Activated T-helper 1 cell treated with anti-CD3 and anti-CD28 coated beads, Interleukin-12 subunit alpha, Interleukin-12 subunit beta, Interleukin-2, Interleukin-4 antibody, amounts not matched to agents 30 ng/mL and 10 ng/mL and 1 ng/mL, durations not matched to agents 14 hours and 24 hours and 36 hours (primary cell): ENCODE measurements around the gene FOLR2. TPM values are rescaled to one million over a fixed set of nuclear protein-coding genes. Genes with fewer than 3 reads are reported as not detected.
"Not testable (repeated sequence)": the region's sequence is repeated elsewhere in the genome, so short reads cannot be mapped to it uniquely, and the experiment has no call there.

ENCODE experiments used
- DNase-seq: peaks from one replicate; pipeline ENCODE4 v3.0.0; 2021; ENCODE audit warnings: low spot score
- H3K27ac Mint-ChIP-seq: one replicate; pipeline ENCODE4 v1.8.0; 2021; ENCODE audit warnings: mild to moderate bottlenecking, mixed read lengths
- H3K27me3 Mint-ChIP-seq: one replicate; pipeline ENCODE4 v1.8.0; 2022; ENCODE audit warnings: mild to moderate bottlenecking, moderate library complexity, mixed read lengths; ENCODE audit not compliant: insufficient read depth
- H3K36me3 Mint-ChIP-seq: one replicate; pipeline ENCODE4 v1.8.0; 2021; ENCODE audit warnings: low read depth, mixed read lengths
- H3K4me1 Mint-ChIP-seq: one replicate; pipeline ENCODE4 v1.8.0; 2021; ENCODE audit warnings: low read depth, mixed read lengths
- H3K4me3 Mint-ChIP-seq: one replicate; pipeline ENCODE4 v1.8.0; 2021; ENCODE audit warnings: mild to moderate bottlenecking, moderate library complexity, mixed read lengths
- H3K9me3 Mint-ChIP-seq: one replicate; pipeline ENCODE4 v1.8.0; 2021; ENCODE audit warnings: mixed read lengths
- intact Hi-C: fragments of 100-400 bp; cut with micrococcal nuclease; formaldehyde crosslinking; loops from one replicate; pipeline ENCODE4 v1.15.1; 2024
- total RNA-seq: library from RNA; stranded (reverse); gene quantifications from 2 replicates; pipeline ENCODE4 v1.2.3, GENCODE V29; 2022

Gene FOLR2
- total RNA-seq = not detected in 2 replicates

- Mint-ChIP-seq H3K4me3 (no peak within 1 kb of the TSS), H3K27me3 (peaks cover 36% of the 10 kb centered on the region), H3K27ac (no peak within 1 kb of the TSS), H3K4me1 (peaks cover 7% of the 10 kb centered on the region), H3K36me3 (no peaks in the 10 kb centered on the region), H3K9me3 (no peaks in the 10 kb centered on the region)
- intact Hi-C loops = no loop called here
- DNase-seq = no peak
Observed at GRCh38 chr11:72216638-72217037, at the start of gene FOLR2. Gene FOLR2 (plus strand): TSS chr11:72216794. CDS start chr11:72218585, 1,791 bp downstream.

DNA sequence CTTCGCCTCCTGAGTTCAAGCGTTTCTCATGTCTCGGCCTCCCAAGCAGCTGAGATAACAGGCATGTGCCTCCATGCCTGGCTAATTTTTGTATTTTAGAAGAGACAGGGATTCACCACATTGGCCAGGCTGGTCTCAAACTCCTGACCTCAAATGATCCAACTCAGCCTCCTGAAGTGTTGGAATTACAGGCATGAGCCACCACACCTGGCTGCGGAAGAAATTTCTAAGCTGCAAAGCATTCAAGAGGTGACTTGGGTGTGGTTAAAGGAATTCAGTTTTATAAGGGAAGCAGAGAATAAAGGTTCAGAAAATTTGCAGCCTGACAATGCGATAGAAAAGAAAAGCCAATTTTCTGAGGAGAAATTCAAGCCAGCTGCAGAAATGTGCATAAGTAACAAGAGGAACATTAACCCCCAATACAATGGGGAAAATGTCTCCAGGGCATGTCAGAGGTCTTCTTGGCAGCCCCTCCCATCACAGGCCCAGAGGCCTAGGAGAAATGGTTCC lies 47.5 kb upstream of the FOLR2 start:
- H3K36me3 Mint-ChIP-seq, H3K4me3 Mint-ChIP-seq, intact Hi-C loops, H3K9me3 Mint-ChIP-seq, H3K4me1 Mint-ChIP-seq, DNase-seq, H3K27ac Mint-ChIP-seq: not testable (repeated sequence)
- H3K27me3 Mint-ChIP-seq = peaks cover 12% of the 10 kb centered on the region

GRCh38 chr11:72169754-72170153 lies 46.8 kb upstream of the FOLR2 start:
- H3K27ac Mint-ChIP-seq, H3K4me3 Mint-ChIP-seq, intact Hi-C loops, H3K36me3 Mint-ChIP-seq, H3K9me3 Mint-ChIP-seq, H3K4me1 Mint-ChIP-seq, DNase-seq: not testable (repeated sequence)
- peaks cover 11% of the 10 kb centered on the region for H3K27me3 Mint-ChIP-seq

DNA sequence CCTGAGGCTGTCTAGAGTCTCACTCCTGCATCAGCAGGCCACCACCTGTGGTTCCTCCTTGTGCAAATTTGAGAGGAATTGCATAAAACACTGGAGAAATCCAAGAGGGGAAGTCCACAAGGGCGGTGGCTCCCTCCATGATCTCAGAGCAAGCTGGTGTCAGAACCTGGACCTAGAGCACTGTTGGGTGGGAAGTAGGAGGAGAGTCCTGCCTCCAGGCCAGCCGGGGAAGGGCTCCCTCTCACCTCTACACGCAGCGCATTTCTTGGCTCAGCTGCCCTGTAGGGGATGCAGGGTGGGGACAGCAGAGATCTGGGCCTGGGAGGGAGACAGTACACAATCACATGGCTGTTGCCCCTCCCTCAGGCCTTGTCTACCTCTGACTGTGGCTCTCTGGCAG lies 44.6 kb upstream of the FOLR2 start:
- H3K4me1 Mint-ChIP-seq, H3K4me3 Mint-ChIP-seq, H3K9me3 Mint-ChIP-seq, H3K36me3 Mint-ChIP-seq, H3K27ac Mint-ChIP-seq, DNase-seq, intact Hi-C loops, H3K27me3 Mint-ChIP-seq: not testable (repeated sequence)

DNA sequence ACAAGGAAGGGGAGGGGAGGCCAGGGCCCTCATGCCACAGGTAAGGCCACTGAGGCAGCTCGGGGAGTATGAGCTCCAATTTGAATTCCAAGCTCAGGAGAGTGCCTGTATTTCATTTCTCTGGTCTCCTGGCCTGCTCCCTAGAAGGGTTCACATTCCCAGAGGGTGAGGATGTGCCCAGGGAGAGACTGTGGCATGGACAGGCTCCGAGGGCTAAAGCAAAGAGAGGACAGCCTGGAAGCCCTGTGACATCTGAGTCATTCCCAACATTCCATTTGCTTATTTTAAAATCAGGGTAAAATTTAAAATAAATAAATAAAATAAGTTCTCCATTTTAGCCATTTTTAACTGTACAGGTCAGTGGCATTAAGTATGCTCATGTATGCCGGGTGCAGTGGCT lies 43.3 kb upstream of the FOLR2 start:
- Mint-ChIP-seq H3K27ac (no peak overlapping the region), H3K4me3 (no peak overlapping the region), H3K9me3 (no peaks in the 10 kb centered on the region), H3K4me1 (no peaks in the 10 kb centered on the region), H3K27me3 (peaks cover 7% of the 10 kb centered on the region), H3K36me3 (no peaks in the 10 kb centered on the region)
- intact Hi-C loops = no loop called here
- DNase-seq = no peak

DNA sequence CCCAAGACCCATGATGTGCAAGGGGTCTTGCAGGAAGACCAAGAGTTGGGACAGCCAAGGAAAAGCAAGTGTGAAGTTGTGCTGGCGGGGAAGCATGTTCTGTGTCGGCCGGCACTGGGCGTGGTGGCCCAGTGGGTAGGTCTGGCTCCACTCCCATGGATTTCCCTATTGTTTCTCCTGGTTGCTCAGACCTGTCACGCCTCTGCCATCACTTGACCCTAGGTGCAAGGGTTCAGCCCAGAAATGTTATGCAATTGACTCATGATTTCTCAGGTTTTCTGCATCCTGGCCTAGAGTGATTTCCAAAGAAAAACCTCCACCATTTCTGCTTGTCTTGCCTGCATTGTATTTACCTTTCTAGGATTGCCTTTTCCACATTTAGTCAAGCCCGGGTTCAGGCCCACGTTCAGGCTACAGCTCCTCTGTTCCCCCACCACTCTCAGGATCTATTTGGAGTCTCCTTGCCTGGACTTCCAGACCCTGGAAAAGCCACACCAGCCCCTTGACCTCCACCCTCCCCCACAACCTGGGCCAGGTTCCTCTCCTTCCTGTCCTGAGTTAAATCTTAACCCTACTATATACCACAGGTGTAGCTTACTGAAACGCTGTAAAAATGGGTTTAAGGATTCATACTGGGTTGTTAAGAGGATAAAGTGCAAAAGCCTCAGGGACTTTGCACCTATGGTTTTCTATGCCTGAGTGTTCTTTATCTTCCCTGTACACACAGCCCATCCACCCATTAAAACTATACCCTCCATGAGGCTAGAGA lies 42.1 kb upstream of the FOLR2 start:
- no peak for DNase-seq
- peaks cover 6% of the 10 kb centered on the region for H3K27me3 Mint-ChIP-seq
- no peaks in the 10 kb centered on the region for H3K9me3 Mint-ChIP-seq
- intact Hi-C loops = no loop called here
- H3K36me3 Mint-ChIP-seq = no peaks in the 10 kb centered on the region
- H3K4me1 Mint-ChIP-seq = no peaks in the 10 kb centered on the region
- H3K4me3 Mint-ChIP-seq = no peak overlapping the region
- H3K27ac Mint-ChIP-seq = no peak overlapping the region

DNA sequence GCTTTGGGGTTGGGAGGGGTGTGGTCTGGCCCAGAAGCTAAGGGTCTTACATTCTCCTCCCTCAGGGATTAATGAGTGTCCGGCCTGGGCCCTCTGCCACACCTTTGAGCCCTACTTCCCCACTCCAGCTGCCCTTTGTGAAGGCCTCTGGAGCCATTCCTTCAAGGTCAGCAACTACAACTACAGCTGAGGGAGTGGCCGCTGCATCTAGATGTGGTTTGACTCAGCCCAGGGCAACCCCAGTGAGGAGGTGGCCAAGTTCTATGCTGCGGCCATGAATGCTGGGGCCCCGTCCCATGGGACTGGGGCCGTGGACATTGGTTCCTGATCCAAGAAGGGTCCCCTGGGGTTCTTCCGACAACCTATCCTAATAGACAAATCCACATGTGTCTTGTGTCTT lies 38.9 kb upstream of the FOLR2 start:
- Mint-ChIP-seq H3K9me3 (no peaks in the 10 kb centered on the region), H3K27ac (no peak overlapping the region), H3K36me3 (no peaks in the 10 kb centered on the region), H3K4me1 (no peaks in the 10 kb centered on the region), H3K4me3 (no peak overlapping the region), H3K27me3 (peaks cover 9% of the 10 kb centered on the region)
- DNase-seq = no peak
- intact Hi-C loops = no loop called here

DNA sequence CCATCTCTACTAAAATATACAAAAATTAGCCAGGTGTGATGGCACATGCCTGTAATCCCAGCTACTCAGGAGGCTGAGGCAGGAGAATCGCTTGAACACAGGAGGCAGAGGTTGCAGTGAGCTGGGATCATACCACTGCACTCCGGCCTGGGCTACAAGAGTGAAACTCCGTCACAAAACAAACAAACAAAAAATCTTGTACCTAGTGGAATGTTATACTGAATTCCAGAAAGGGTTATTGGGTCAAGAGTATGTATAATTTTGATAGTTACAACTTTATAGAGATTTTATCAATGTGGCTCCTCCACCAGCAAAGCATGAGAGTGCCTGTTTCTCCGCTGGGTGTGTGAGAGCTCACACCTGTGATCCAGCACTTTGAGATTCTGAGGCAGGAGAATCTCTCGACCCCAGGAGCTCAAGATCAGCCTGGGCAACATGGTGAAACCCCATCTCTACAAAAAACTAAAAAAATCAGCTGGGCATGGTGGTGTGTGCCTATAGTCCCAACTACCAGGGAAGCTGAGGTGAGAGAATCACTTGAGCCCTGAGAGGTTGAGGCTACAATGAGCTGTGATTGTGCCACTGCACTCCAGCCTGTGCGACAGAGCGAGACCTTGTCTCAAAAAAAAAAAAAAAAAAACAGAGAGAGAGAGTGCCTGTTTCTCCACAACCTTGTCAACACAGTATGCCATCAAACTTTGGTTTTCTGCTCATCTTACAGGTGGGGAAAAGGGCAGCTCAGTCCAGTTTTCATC lies 37.4 kb upstream of the FOLR2 start:
- Mint-ChIP-seq H3K27ac (no peak overlapping the region), H3K4me3 (no peak overlapping the region)
- intact Hi-C loops = no loop called here

GRCh38 chr11:72179804-72180396 lies 36.7 kb upstream of the FOLR2 start:
- no peak overlapping the region for H3K27ac Mint-ChIP-seq
- no peaks in the 10 kb centered on the region for H3K36me3 Mint-ChIP-seq
- H3K4me1 Mint-ChIP-seq = peaks cover 5% of the 10 kb centered on the region
- H3K27me3 Mint-ChIP-seq = peaks cover 9% of the 10 kb centered on the region
- no peak overlapping the region for H3K4me3 Mint-ChIP-seq
- intact Hi-C loops = loop anchor here (5.0 kb wide), 2 partner anchors 232 to 252 kb away; partner anchors contain the start of gene CLPB
- no peaks in the 10 kb centered on the region for H3K9me3 Mint-ChIP-seq
- no peak for DNase-seq

More for the DNA sequence above, 37.4 kb upstream of the FOLR2 start:
- peaks cover 5% of the 10 kb centered on the region for H3K4me1 Mint-ChIP-seq
- no peak for DNase-seq
- H3K9me3 Mint-ChIP-seq = no peaks in the 10 kb centered on the region
- peaks cover 5% of the 10 kb centered on the region for H3K27me3 Mint-ChIP-seq
- no peaks in the 10 kb centered on the region for H3K36me3 Mint-ChIP-seq

DNA sequence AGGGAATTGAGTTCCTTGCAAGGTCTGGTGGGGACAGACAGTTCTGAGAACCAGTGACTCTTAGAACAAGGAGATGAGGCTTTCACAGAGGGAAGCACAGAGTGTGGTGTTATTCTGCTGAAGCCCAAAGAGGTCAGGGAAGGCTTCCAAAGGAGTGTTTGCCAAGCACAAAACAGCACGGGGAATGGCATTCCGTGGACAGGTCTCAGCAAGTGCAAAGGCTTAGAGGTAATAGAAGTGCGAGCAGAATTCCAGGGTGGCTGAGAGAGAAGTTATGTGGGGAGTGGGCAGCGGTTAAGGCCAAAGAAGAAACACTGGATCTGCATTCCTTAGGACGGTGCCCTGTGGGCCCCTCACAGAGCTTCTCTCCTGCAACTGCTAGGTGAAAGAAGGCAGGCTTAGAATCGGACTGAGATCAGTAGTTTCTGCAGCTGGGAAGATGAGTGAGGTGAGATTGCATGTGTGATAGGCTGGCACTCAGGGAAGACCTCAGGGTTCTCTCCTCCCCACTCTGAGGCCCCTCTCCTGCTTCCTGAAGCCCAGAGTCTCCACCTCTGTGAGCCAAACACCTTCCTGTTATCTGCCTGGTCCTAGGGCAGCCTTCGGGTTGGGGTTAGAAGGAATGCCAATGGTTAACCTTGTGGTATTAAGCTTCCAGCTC lies 35.6 kb upstream of the FOLR2 start:
- not testable (repeated sequence) for DNase-seq, H3K27ac Mint-ChIP-seq, H3K27me3 Mint-ChIP-seq, H3K9me3 Mint-ChIP-seq, H3K36me3 Mint-ChIP-seq, H3K4me3 Mint-ChIP-seq, H3K4me1 Mint-ChIP-seq
- intact Hi-C loops = loop anchor here (5.0 kb wide), 2 partner anchors 231 to 251 kb away; partner anchors contain the start of gene CLPB

DNA sequence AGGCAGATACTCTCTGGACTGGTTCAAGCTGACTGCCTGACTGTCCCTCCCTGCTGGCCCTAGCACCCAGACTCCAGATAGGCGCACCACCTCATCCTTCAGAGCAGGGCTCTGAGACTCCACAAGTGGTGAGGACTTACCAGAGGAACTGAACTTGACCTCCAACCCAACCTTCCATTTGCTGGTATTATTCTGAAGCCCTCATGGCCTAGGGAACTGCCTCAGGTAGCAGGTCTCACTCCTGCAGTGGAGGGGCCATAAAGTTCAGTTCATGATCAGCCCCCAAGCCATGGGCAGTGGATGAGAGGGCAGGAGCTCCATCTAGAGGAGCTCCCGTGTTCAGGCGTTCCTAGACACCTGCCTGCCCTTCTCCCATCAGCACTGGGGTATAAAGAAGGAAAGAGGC lies 35.0 kb upstream of the FOLR2 start:
- H3K36me3 Mint-ChIP-seq, H3K27me3 Mint-ChIP-seq, H3K4me1 Mint-ChIP-seq, DNase-seq, H3K4me3 Mint-ChIP-seq, H3K27ac Mint-ChIP-seq, H3K9me3 Mint-ChIP-seq: not testable (repeated sequence)
- intact Hi-C loops = loop anchor here (5.0 kb wide), 2 partner anchors 231 to 251 kb away; partner anchors contain the start of gene CLPB

DNA sequence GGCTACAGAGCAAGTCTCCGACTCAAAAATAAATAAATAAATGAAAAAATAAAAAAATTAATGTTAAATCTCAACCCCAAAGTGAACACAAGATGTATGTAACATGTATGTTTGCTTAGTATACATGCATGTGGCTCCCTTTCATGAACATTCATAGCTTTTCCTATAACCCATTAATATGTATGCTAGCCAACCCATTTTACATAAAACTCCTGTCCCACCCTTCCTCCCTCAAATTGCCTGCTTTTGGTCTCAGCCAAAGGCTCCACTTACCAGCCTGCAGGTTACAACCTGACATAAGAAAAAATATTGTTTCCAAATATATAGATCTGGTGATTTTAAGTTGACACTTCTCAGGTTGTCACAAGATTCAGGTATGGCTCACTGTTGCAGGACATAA lies 28.3 kb upstream of the FOLR2 start:
- peaks cover 7% of the 10 kb centered on the region for H3K27me3 Mint-ChIP-seq
- no peak for DNase-seq
- H3K4me3 Mint-ChIP-seq = no peak overlapping the region
- H3K9me3 Mint-ChIP-seq = no peaks in the 10 kb centered on the region
- intact Hi-C loops = no loop called here
- H3K27ac Mint-ChIP-seq = no peak overlapping the region
- H3K4me1 Mint-ChIP-seq = peaks cover 3% of the 10 kb centered on the region
- no peaks in the 10 kb centered on the region for H3K36me3 Mint-ChIP-seq
